ENCODE results near the gene ERCC2.

ERCC2 gene

DNA sequence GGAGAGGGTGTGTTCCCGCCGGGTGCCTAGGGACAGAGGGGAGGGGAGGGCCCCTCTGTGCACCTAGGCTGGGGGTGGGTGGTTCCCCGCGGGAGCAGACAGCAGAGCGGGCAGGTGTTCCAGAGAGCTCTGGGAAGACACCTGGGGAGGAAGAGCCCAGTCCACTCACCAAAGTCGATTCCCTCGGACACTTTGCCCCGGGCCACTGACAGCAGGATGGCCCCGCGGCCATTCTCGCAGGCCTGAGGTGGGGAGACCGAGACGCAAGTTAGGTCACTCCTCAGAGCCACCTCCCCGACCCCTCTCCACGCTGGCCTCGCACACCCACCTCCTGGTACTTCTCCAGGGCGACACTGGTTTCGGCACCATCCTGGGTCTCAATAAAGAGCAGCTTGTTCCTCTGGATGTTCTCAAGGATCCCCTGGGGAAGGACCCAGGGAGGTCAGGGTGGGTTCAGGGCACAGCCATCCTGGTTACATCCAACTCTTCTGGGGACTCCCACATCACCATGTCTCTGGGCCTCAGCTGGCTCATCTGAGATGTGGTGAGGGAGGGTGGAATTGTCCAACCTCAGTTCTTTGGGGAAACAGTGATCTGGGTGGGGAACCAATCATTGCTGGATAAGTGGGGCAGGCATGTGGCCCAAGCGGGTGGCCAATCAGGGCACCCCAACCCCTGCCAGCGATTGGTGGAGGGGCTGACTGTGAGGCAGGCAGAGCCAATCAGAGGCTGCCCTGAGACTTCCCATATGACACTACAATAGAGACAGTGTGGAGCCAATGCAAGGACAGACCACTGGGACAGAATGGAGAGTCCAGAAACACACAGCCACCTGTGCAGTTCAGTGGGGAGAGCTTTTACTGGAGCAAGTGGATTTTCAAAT lies 17.2 kb downstream of the ERCC2 start:
- no peaks in the 10 kb centered on the region for H3K9me3 Mint-ChIP-seq
- no peak for DNase-seq
- peaks cover 13% of the 10 kb centered on the region for H3K36me3 Mint-ChIP-seq (ENCODE audit: low read depth)
- no peak overlapping the region for H3K4me3 Mint-ChIP-seq
- ATAC-seq = no peak
- H3K4me1 Mint-ChIP-seq = no peaks in the 10 kb centered on the region
- H3K27me3 Mint-ChIP-seq = no peaks in the 10 kb centered on the region
- H3K27ac Mint-ChIP-seq = no peak overlapping the region

DNA sequence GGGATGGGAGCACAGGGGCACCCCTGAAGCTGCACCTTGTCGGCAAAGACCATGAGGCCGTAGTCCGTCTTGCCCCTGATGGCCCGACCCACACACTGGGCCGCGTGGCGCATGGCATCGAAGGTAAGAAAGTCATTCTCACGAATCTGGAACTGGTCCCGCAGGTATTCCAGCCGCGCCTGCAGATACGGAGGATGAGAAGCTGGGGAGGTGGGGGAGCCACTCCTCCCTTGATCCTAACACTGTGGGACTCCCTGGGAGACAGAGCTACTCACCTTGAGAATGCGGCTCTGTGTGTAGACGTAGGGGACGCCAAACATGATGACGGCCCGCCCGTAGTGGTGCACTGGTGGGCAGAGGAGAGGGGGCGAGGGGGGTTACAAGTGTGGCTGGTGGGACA lies 17.9 kb downstream of the ERCC2 start:
- Mint-ChIP-seq H3K4me1 (no peaks in the 10 kb centered on the region), H3K27ac (no peak overlapping the region), H3K36me3 (ENCODE audit: low read depth) (peaks cover 13% of the 10 kb centered on the region), H3K9me3 (no peaks in the 10 kb centered on the region), H3K27me3 (no peaks in the 10 kb centered on the region), H3K4me3 (no peak overlapping the region)
- ATAC-seq (no peak), DNase-seq (no peak)

DNA sequence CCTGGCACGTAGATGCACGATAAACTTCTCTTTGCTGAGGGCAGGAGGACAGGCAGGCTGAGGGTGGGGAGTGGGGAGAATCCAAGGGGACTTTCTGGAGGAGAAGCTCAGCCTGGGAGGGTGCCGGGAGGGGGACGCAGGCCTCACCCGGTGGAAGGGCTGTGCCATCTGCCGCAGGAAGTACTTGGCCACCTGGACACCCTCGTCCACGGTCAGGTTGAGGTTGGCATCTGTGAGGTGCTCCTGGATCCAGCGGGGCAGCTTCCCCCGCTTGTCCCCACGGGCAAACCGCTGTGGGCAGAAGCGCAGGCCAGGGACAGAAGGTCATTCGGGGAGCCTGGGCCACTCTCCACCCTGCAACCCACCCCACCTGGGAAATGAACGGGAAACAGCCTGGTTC lies 18.3 kb downstream of the ERCC2 start:
- no peaks in the 10 kb centered on the region for H3K4me1 Mint-ChIP-seq
- H3K27me3 Mint-ChIP-seq = no peaks in the 10 kb centered on the region
- no peak for DNase-seq
- ATAC-seq = no peak
- no peak overlapping the region for H3K4me3 Mint-ChIP-seq
- no peaks in the 10 kb centered on the region for H3K9me3 Mint-ChIP-seq
- no peak overlapping the region for H3K27ac Mint-ChIP-seq
- peaks cover 10% of the 10 kb centered on the region for H3K36me3 Mint-ChIP-seq (ENCODE audit: low read depth)

DNA sequence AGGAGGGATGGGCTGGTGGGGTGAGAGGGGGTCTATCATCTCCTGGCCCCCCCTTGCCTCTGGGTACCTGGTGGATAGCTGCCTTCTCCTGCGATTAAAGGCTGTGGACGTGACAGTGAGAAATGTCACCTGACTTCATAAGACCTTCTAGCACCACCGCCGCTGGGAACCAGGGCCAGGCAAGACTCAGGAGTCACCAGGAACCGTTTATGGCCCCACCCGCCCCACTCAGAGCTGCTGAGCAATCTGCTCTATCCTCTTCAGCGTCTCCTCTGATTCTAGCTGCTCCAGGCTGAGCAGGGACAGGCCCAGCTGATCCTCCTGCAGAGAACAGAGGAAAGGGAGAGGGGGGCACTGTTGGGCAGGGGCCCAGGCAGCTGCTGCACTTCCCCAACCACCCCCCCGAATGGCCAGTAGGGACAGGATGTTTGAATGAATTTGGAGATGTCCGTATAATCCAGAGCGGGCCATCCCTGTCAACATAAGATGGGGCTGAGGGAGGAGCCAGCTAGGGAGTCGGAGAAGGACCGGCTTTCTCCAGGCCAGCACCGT lies 18.9 kb downstream of the ERCC2 start:
- no peak overlapping the region for H3K27ac Mint-ChIP-seq
- peaks cover 10% of the 10 kb centered on the region for H3K36me3 Mint-ChIP-seq (ENCODE audit: low read depth)
- ATAC-seq = no peak

DNA sequence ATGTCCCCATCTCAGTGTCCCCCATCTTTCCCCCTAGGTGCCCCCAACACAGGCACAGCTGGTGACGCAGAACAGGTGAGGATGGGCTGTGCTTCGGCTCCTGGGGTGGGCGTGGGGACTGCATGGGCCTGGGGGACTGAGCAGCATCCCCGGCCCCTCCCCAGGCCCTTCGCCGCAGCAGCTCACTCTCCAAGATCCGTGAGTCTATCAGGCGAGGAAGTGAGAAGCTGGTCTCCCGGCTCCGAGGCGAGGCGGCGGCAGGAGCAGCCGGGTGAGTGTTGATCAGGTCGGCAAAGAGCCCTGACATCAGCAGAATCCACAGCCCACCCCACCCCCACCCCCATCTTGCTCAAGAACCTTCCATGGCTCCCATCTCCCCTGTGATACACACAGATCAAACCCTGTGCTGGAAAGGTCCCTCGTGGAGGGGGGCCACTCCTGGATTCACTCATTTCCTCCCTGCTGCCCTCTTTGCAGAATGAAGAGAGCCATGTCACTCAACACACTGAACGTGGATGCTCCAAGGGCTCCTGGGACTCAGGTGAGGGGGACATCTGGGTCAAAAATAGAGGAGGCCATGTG lies 19.8 kb downstream of the ERCC2 start:
- Mint-ChIP-seq H3K4me3 (no peak overlapping the region), H3K4me1 (no peaks in the 10 kb centered on the region), H3K36me3 (ENCODE audit: low read depth) (peaks cover 5% of the 10 kb centered on the region), H3K9me3 (no peaks in the 10 kb centered on the region), H3K27me3 (peaks cover 7% of the 10 kb centered on the region), H3K27ac (no peak overlapping the region)
- DNase-seq (no peak), ATAC-seq (no peak)

More for the DNA sequence above, 18.9 kb downstream of the ERCC2 start:
- DNase-seq = no peak
- no peaks in the 10 kb centered on the region for H3K9me3 Mint-ChIP-seq
- H3K27me3 Mint-ChIP-seq = no peaks in the 10 kb centered on the region
- no peak overlapping the region for H3K4me3 Mint-ChIP-seq
- no peaks in the 10 kb centered on the region for H3K4me1 Mint-ChIP-seq

DNA sequence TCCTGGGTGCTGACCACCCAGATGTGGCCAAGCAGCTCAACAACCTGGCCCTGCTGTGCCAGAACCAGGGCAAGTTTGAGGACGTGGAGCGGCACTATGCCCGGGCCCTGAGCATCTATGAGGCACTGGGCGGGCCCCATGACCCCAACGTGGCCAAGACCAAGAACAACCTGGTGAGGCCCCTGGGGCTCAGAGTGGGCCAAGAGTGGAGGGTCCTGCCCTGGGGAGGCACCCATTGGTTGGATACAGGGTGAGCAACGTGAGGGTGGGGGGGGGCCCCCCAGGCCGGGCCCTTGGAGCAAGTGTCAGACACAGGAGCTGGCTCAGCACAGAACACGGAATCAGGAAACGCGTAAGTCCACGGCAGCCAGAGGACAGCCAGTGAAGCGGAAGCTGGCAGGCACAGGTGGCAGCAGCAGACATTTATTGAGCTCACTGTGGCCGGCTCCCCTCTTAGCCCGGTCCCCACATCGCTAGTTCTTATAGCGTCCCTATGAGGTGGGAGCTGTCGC lies 20.9 kb downstream of the ERCC2 start:
- no peak for DNase-seq
- Mint-ChIP-seq H3K4me3 (no peak overlapping the region), H3K4me1 (no peaks in the 10 kb centered on the region), H3K36me3 (ENCODE audit: low read depth) (peaks cover 1% of the 10 kb centered on the region), H3K27me3 (peaks cover 11% of the 10 kb centered on the region), H3K9me3 (no peaks in the 10 kb centered on the region), H3K27ac (no peak overlapping the region)
- no peak for ATAC-seq

DNA sequence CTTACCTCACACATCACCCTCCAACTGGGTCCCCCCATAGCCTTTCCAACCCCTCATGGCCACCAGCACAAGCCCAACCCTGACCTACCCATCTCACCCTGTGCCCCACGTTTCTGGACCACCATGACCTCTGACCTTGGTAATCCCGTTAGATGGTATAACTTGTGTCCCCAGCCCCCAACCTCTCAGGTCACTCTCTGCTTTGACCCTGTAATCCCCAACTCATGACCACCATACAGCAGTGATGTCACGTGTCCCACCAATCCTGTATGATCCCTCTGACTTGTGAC lies 21.3 kb downstream of the ERCC2 start:
- DNase-seq (no peak), ATAC-seq (no peak)
- peaks cover 1% of the 10 kb centered on the region for H3K36me3 Mint-ChIP-seq (ENCODE audit: low read depth)
- H3K27me3 Mint-ChIP-seq = peaks cover 14% of the 10 kb centered on the region
- no peak overlapping the region for H3K27ac Mint-ChIP-seq
- H3K9me3 Mint-ChIP-seq = no peaks in the 10 kb centered on the region
- H3K4me3 Mint-ChIP-seq = no peak overlapping the region
- H3K4me1 Mint-ChIP-seq = no peaks in the 10 kb centered on the region

DNA sequence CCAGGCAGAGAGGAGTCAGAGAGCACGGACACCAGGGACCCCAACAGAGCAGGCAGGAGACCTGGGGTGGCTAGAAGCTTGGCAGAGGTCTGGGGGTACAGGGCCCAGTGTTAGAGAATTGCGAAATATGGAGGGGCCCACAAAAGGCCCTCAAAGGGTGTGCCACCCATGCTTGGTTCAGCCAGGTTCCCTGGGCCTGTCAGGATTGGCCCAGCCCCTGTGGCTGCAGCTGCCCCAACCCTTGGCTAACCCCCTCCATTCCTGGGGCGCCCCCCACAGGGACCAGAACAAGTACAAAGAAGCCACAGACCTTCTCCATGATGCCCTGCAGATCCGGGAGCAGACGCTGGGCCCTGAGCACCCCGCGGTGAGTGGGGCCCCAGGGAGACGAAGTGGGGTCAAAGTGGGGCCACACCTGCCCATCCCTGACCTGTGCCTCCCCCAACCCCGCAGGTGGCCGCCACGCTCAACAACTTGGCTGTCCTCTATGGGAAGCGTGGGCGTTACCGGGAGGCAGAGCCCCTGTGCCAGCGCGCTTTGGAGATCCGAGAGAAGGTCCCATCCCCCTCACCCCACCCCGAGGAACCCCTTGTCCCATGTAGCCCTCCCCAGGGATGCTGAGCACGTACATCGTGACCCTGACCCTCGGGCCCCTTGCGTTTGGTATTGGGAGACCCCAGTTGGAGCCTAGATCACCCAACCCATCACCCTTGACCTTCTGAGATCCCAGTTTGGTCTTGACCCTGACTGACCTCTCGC lies 21.8 kb downstream of the ERCC2 start:
- Mint-ChIP-seq H3K27me3 (peaks cover 16% of the 10 kb centered on the region), H3K9me3 (no peaks in the 10 kb centered on the region), H3K4me3 (no peak overlapping the region), H3K36me3 (ENCODE audit: low read depth) (peaks cover 1% of the 10 kb centered on the region), H3K27ac (no peak overlapping the region), H3K4me1 (no peaks in the 10 kb centered on the region)
- ATAC-seq (no peak), DNase-seq (no peak)

DNA sequence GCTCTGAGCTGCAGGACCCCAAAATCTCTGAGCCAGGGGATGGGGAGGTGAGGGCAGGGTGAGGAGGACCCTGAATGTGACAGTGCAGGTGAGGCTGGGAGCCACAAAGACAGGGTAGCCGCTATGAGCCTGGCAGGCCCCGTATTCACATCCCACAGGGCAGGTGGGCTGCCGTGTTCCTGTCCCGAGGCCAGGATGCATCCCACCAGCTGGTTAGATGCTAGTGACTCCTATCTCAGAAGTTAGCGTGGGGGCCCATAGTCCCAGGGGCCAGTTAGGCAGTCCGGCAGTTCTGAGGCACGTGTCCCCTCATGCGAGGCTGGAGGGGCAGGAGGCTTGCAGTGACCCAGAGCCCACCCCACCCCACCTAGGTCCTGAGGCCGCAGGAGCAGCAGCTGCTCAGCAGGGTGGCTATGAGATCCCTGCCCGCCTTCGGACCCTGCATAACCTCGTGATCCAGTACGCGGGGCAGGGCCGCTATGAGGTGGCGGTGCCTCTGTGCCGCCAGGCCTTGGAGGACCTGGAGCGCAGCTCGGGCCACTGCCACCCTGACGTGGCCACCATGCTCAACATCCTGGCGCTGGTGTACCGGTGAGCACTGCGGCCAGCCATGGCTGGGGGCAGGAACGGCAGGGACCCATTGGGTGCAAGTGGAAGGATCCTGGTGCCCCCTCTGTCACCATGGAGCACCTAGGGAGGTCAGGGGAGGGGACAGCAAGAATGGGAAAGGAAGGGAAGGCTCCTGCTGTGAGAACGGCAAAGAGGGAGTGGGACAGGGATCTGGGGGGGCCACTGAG lies 22.6 kb downstream of the ERCC2 start:
- ATAC-seq = no peak
- DNase-seq = no peak
- Mint-ChIP-seq H3K4me3 (no peak overlapping the region), H3K36me3 (ENCODE audit: low read depth) (no peaks in the 10 kb centered on the region), H3K27me3 (peaks cover 17% of the 10 kb centered on the region), H3K9me3 (no peaks in the 10 kb centered on the region), H3K27ac (no peak overlapping the region), H3K4me1 (no peaks in the 10 kb centered on the region)

DNA sequence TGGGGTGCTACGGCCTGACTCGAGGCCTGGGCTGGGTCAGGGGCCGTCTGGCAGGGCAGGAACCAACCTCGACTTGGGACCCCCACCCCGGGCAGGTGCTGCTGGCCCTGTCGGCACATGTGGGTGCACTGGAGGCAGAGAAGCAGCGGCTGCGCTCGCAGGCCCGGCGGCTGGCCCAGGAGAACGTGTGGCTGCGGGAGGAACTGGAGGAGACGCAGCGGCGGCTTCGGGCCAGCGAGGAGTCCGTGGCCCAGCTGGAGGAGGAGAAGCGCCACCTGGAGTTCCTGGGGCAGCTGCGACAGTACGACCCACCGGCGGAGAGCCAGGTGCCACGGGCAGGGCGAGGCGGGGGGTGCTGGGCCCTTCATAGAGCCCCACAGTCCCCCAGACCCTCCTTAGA lies 23.9 kb downstream of the ERCC2 start:
- Mint-ChIP-seq H3K4me3 (no peak overlapping the region), H3K27ac (no peak overlapping the region), H3K36me3 (ENCODE audit: low read depth) (no peaks in the 10 kb centered on the region), H3K27me3 (peaks cover 17% of the 10 kb centered on the region), H3K9me3 (no peaks in the 10 kb centered on the region), H3K4me1 (no peaks in the 10 kb centered on the region)
- ATAC-seq (no peak), DNase-seq (no peak)

DNA sequence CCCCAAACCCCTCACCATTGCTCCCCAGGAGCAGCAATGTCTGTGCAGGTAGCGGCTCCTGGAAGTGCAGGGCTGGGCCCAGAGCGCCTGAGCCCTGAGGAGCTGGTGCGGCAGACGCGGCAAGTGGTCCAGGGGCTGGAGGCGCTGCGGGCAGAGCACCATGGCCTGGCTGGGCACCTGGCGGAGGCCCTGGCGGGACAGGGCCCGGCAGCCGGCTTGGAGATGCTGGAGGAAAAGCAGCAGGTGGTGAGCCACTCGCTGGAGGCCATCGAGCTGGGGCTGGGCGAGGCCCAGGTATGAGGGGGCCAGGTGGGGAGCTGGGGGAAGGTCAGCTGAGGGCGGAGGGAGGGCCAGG lies 24.9 kb downstream of the ERCC2 start:
- DNase-seq (no peak), ATAC-seq (no peak)
- Mint-ChIP-seq H3K36me3 (ENCODE audit: low read depth) (no peaks in the 10 kb centered on the region), H3K9me3 (no peaks in the 10 kb centered on the region), H3K27ac (no peak overlapping the region), H3K4me3 (no peak overlapping the region), H3K27me3 (peaks cover 17% of the 10 kb centered on the region), H3K4me1 (no peaks in the 10 kb centered on the region)

DNA sequence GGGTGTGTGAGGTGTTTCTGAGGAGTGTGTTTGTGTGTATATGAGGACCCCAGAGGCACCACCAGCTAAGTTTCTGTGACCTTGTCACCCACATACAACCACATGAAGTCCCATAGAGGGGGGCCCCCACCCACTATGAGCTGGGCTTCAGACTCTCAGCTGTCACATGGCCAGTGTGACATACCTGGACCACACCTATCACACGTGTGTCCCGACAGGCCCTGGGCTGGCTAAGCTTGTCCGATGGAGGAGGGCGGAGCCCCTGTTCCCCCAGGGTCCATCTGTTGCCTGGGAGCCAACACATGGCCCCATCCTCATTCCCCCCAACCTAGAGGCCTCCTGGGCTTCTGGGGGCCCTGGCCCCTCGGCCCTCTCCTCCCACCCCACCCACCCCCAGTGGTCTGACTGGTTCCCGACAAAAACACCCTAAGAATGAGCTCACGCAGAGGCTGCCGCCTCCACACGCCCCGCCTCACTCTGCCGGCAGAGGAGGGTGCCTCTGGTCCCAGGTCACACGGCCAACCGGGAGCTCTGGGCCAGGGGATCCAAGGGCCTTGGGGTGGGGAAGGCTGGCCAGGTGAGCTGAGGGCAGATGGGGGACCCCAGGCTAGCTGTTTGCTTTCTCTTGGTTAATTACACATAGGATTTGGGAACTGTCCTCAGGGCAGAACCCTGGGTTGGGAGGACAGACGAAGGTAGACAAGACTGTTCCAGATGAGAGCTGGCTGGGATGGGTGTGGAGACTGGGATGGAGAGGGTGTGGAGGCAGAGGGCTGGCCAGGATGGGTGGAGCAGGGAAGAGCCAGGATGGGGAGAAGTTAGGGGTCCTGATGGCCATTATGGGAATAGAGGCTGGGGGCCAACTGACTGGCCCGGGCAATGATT lies 25.5 kb downstream of the ERCC2 start:
- Mint-ChIP-seq H3K27ac (no peak overlapping the region), H3K4me3 (no peak overlapping the region), H3K27me3 (peaks cover 21% of the 10 kb centered on the region), H3K9me3 (no peaks in the 10 kb centered on the region), H3K36me3 (ENCODE audit: low read depth) (no peaks in the 10 kb centered on the region), H3K4me1 (peaks cover 3% of the 10 kb centered on the region)
- no peak for DNase-seq
- ATAC-seq = no peak

DNA sequence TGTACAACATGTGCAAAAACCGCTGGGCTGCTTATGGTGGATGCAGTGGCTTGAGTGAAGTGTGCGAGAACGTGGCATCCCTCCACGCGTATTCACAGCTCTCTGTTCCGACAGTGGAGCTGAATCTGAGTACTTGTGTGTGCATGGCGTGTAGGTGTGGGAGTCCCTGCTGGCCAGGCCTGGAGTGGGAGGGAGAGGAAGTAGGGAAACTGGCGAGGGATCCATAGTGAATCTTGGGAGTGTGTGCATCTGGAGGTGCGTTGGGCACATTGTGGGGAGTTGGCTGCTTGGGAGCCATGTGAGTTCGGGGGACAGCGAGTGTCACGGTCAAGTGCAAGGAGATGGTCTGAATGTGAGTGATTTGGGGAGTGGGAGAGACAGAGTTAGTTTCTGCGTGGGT lies 27.5 kb downstream of the ERCC2 start:
- Mint-ChIP-seq H3K9me3 (no peaks in the 10 kb centered on the region), H3K4me3 (no peak overlapping the region), H3K27ac (no peak overlapping the region), H3K27me3 (peaks cover 31% of the 10 kb centered on the region), H3K4me1 (peaks cover 3% of the 10 kb centered on the region), H3K36me3 (ENCODE audit: low read depth) (no peaks in the 10 kb centered on the region)
- DNase-seq (no peak), ATAC-seq (no peak)
